K562 (cell line): Measurements from ENCODE around the gene NTN1. TPM values are rescaled to one million over a fixed set of nuclear protein-coding genes. Genes with fewer than 3 reads are reported as not detected.

Experiments used
- ATAC-seq: fragments of 200-7000 bp; cut with Tn5 transposase; 3 replicates; pipeline ENCODE4 v1.9.1; 2020; ENCODE audit warnings: moderate library complexity
- BruUV-seq: library from RNA; stranded (reverse); fragments of 400-500 nt; replicated peaks from 2 replicates; lab custom pipeline; 2021; lab: Mats Ljungman, UMichigan
- CTCF ChIA-PET: fragments of 300-600 bp; formaldehyde crosslinking; extraction: SDS; loops from one replicate; lab custom pipeline; 2021; ENCODE audit warnings: low intra/inter-chr PET ratio; lab: Yijun Ruan, JAX
- POLR2A ChIA-PET: fragments of 300-600, 350-650 bp; sonication (Branson Sonifier 250); formaldehyde crosslinking; extraction: SDS; loops from one replicate; lab custom pipeline; 2021; ENCODE audit warnings: antibody characterized with exemption, inconsistent platforms; lab: Yijun Ruan, JAX
- DNase-seq, 4 experiments: peaks; one replicate each; pipeline versions ENCODE4 v3.0.0 to v3.0.0-alpha.2; 2011 to 2018; ENCODE audit warnings: low spot score in 3 of 4, mixed read lengths in 3 of 4; ENCODE audit errors: extremely low read depth in 1 of 4
- FAIRE-seq: peaks from 2 replicates; lab custom pipeline; 2011; peaks lifted over from hg19 to GRCh38; lab: Jason Lieb, UNC
- H2AFZ ChIP-seq: 2 replicates; pipeline ENCODE4 v1.6.0; 2011; ENCODE audit warnings: low read depth, low read length, control low read depth, inconsistent platforms
- H3K27ac ChIP-seq: fragments of 200-600 bp; 3 replicates; pipeline ENCODE4 v1.8.0; 2011; ENCODE audit warnings: low read depth, mild to moderate bottlenecking, control low read depth, inconsistent platforms, low read length, moderate library complexity, mixed read lengths; ENCODE audit errors: extremely low read depth
- H3K27me3 ChIP-seq, 2 experiments: fragments of 300-600 bp in 1 of 2; 2 replicates in 1 of 2; 3 replicates in 1 of 2; pipeline versions ENCODE4 v1.6.0 to v1.8.0; 2011; ENCODE audit warnings: inconsistent platforms in 2 of 2, low read length in 2 of 2, mild to moderate bottlenecking in 1 of 2, mixed read lengths in 1 of 2, moderate library complexity in 1 of 2; ENCODE audit not compliant: control insufficient read depth in 2 of 2, insufficient read depth in 2 of 2
- H3K36me3 ChIP-seq: fragments of 300-600 bp; 3 replicates; pipeline ENCODE4 v1.8.0; 2011; ENCODE audit warnings: mild to moderate bottlenecking, low read length, inconsistent platforms; ENCODE audit not compliant: control insufficient read depth, insufficient read depth
- H3K4me1 ChIP-seq, 2 experiments: fragments of 200-600 bp in 1 of 2; replicated peaks in 1 of 2; 2 replicates in 1 of 2; 3 replicates in 1 of 2; pipeline versions ENCODE4 v1.5.1 to v1.8.0; 2011; ENCODE audit warnings: inconsistent platforms in 2 of 2, low read length in 2 of 2, mild to moderate bottlenecking in 1 of 2, mixed read lengths in 1 of 2, moderate library complexity in 1 of 2; ENCODE audit not compliant: control insufficient read depth in 2 of 2, insufficient read depth in 2 of 2
- H3K4me2 ChIP-seq: 2 replicates; pipeline ENCODE4 v1.6.1; 2011; ENCODE audit warnings: low read length, control low read depth, inconsistent platforms, mixed read lengths; ENCODE audit not compliant: insufficient read depth
- H3K4me3 ChIP-seq: fragments of 200-600 bp; sonication (generic), shearing (Covaris generic); 2 replicates; pipeline ENCODE4 v1.5.1; 2016; ENCODE audit warnings: control low read depth, inconsistent platforms
- H3K79me2 ChIP-seq: fragments of 200-600 bp; 3 replicates; pipeline ENCODE4 v1.8.0; 2011; ENCODE audit warnings: low read length, inconsistent platforms; ENCODE audit not compliant: control insufficient read depth, insufficient read depth
- H3K9ac ChIP-seq, 2 experiments: 2 replicates each; pipeline versions ENCODE4 v1.6.0 to v1.6.1; 2011; ENCODE audit warnings: low read depth in 2 of 2, low read length in 2 of 2, control low read depth in 1 of 2, inconsistent platforms in 1 of 2, mild to moderate bottlenecking in 1 of 2, mixed read lengths in 1 of 2; ENCODE audit not compliant: insufficient read depth in 1 of 2
- H3K9me1 ChIP-seq: one replicate; pipeline ENCODE4 v1.6.0; 2011; ENCODE audit warnings: inconsistent platforms, mild to moderate bottlenecking, low read length, moderate library complexity; ENCODE audit not compliant: control insufficient read depth, insufficient read depth
- H3K9me3 ChIP-seq: replicated peaks from 2 replicates; pipeline ENCODE4 v1.5.1; 2011; ENCODE audit warnings: low read depth, low read length, inconsistent platforms; ENCODE audit not compliant: control insufficient read depth, insufficient read depth
- H4K20me1 ChIP-seq: replicated peaks from 2 replicates; pipeline ENCODE4 v1.6.1; 2011; ENCODE audit warnings: low read length, inconsistent platforms, mixed read lengths; ENCODE audit not compliant: control insufficient read depth, insufficient read depth
- BHLHE40 ChIP-seq: IDR thresholded peaks from 2 replicates; pipeline ENCODE4 v1.6.1; 2011; ENCODE audit warnings: low read length, improper control_type of control experiment
- LCOR ChIP-seq: sonication (generic); formaldehyde crosslinking; IDR thresholded peaks from 2 replicates; pipeline ENCODE4 v1.8.0; 2022; ENCODE audit warnings: mild to moderate bottlenecking, missing genetic modification reagents
- MYC ChIP-seq, 2 experiments: fragments of 250-450 bp in 1 of 2; sonication (Bioruptor Pico) in 1 of 2; IDR thresholded peaks; 2 replicates each; pipeline versions ENCODE4 v1.5.1 to v1.6.1; 2012 to 2021; ENCODE audit warnings: low read depth in 2 of 2, borderline replicate concordance in 1 of 2, improper control_type of control experiment in 1 of 2, low read length in 1 of 2, mild to moderate bottlenecking in 1 of 2, moderate library complexity in 1 of 2
- NFIX ChIP-seq: fragments of 250-450 bp; sonication (Bioruptor Pico); IDR thresholded peaks from 2 replicates; pipeline ENCODE4 v1.4.0; 2020; ENCODE audit warnings: low read depth, mild to moderate bottlenecking, moderate library complexity
- YY1 ChIP-seq, 3 experiments: IDR thresholded peaks; 2 replicates each; pipeline ENCODE4 v1.6.1; 2011; ENCODE audit warnings: low read length in 2 of 3, mild to moderate bottlenecking in 2 of 3, moderate library complexity in 2 of 3, borderline replicate concordance in 1 of 3, control low read depth in 1 of 3, low read depth in 1 of 3; ENCODE audit not compliant: insufficient read depth in 3 of 3, insufficient replicate concordance in 2 of 3, control insufficient read depth in 1 of 3, insufficient read length in 1 of 3; ENCODE audit errors: extremely low read depth in 1 of 3
- ZNF316 ChIP-seq: fragments of 450-650 bp; IDR thresholded peaks from 2 replicates; pipeline ENCODE4 v1.6.1; 2016
- ZNF696 ChIP-seq: fragments of 250-450 bp; sonication (Bioruptor Pico); conservative IDR thresholded peaks from 2 replicates; pipeline ENCODE4 v1.4.0; 2020; ENCODE audit warnings: mild to moderate bottlenecking, moderate library complexity
- WGBS: fragments of 100-300 bp; shearing (Covaris generic); methylation state at CpG from one replicate; pipeline ENCODE4 v1.1.6; 2016; ENCODE audit warnings: low coverage, mixed read lengths; ENCODE audit not compliant: insufficient coverage; ENCODE audit errors: missing lambda C conversion rate; 5-methylcytosine and 5-hydroxymethylcytosine counted together
- in situ Hi-C: fragments of 300-500 bp; cut with MboI; formaldehyde crosslinking; loops from 4 replicates; pipeline ENCODE4 v1.15.0; 2018; ENCODE audit warnings: inconsistent platforms, mixed read lengths
- intact Hi-C: fragments of 100-400 bp; cut with micrococcal nuclease; formaldehyde crosslinking; loops from 2 replicates; pipeline ENCODE4 v1.14.2; 2022
- polyA plus RNA-seq, 8 experiments: library from polyadenylated mRNA; depleted of rRNA in 4 of 8; stranded (reverse) in 5 of 8; unstranded in 3 of 8; fragments of >200 nt; fragmentation: Nextera tagmentation in 2 of 8; fragmentation: Illumina TruSeq in 1 of 8; extraction: Ambion mirVana in 2 of 8; extraction: Trizol in 1 of 8; gene quantifications; 2 replicates each; pipeline versions ENCODE4 v1.2.1 to v1.2.3, GENCODE V29; 2011 to 2014; ENCODE audit warnings: inconsistent platforms in 1 of 8, missing spikeins in 1 of 8
- total RNA-seq, 7 experiments: library from RNA; depleted of rRNA in 6 of 7; stranded (reverse); fragments of >200 nt in 6 of 7; fragmentation: Illumina TruSeq in 2 of 7; extraction: Trizol in 2 of 7; gene quantifications; 2 replicates each; pipeline versions ENCODE4 v1.2.1 to v1.2.3, GENCODE V29; 2011 to 2021; ENCODE audit warnings: low replicate concordance in 1 of 7
- TF ChIP-seq, protein P1 (sequence below): fragments of 200-800 bp; sonication (Bioruptor generic); IDR thresholded peaks from 2 replicates; pipeline ENCODE4 v1.6.1; 2017; ENCODE audit warnings: missing genetic modification characterization, missing compliant biosample characterization
- TF ChIP-seq, protein P2 (sequence below): fragments of 450-650 bp; IDR thresholded peaks from 2 replicates; pipeline ENCODE4 v1.6.1; 2018; ENCODE audit not compliant: partially characterized antibody

NTN1 gene
- total and polyA plus RNA-seq, 9 of the 15 experiments (the other 6 are each of a cell fraction or from before 2014, with no cell fraction given), result 0.02 TPM; not detected in 8

DNA sequence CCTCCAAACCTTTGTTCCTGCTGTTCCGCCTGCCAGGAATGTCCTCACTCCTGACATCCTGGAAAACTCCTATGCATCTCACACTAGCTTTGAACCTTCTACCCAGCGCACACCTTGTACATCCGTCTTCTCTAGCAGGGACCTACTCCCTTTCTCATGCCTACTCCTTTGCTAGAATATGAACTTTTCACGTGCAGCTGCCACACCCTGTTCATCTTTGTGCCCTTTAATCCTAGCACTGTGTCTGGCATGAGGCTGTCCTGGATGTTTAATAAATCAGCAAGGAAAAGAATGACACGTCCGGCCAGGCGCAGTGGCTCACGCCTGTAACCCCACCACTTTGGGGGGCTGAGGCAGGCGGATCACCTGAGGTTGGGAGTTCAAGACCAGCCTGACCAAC, 111.0 kb downstream of the NTN1 start (continued):
- TF ChIP-seq MYC (IDR thresholded peaks at IDR 0.05; ENCODE audit: low read depth, low read length) (no peak), MYC (CRISPR knock-in tag; IDR thresholded peaks at IDR 0.05; ENCODE audit: borderline replicate concordance, low read depth) (no peak), ZNF696 (CRISPR knock-in tag) (no peak)

DNA sequence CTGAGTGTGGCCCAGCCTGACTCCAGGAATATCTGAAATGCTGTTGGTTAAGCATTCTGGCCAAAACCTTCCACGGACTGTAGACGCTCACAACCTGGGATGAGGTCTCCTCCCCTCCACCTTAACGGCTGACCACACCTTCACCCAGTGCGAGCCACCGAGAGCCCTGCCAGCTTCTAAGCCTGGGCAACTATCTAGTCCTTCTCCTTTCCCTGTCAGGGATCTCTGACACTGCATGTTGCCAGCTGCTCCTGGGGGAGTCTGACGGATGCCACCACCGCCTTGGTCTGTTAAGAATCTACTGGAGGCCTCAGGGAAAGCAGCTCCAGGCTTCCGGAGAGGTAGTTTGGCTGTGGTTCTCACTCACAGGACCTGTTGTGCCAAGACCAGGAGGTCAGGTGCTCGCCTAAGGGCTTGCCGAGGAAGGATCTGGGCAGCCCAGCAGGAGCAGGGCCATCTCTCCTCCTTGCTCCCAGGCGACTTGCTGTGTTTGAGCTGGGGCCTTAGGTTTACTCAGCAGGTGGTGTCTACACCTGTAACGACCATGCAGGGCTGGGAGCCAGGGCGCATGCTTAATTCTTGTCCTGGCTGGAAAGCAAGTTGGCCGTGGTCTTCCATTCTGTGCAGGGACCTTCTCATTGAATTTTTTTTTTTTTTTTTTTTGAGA, 111.8 kb downstream of the NTN1 start:
- 0% methylated on average over 14 of the region's 14 CpGs for WGBS
- DNase-seq (no peak), FAIRE-seq (no peak), ATAC-seq (no peak)
- intact Hi-C loops (no loop called here), in situ Hi-C loops (no loop called here)
- Histone ChIP-seq H2AFZ (no peak overlapping the region), H3K4me3 (no peak overlapping the region), H4K20me1 (no peaks in the 10 kb centered on the region), H3K9me1 (no peaks in the 10 kb centered on the region), H3K4me1 (no peaks in the 10 kb centered on the region), H3K4me2 (no peak overlapping the region), H3K27me3 (no peaks in the 10 kb centered on the region; a peak in 1 of 5 replicates), H3K9me3 (no peaks in the 10 kb centered on the region), H3K79me2 (no peaks in the 10 kb centered on the region), H3K36me3 (no peaks in the 10 kb centered on the region), H3K27ac (no peak overlapping the region), H3K9ac (no peak overlapping the region)
- no TSS peak for BruUV-seq
- TF ChIP-seq NFIX (CRISPR knock-in tag) (no peak), ZNF316 (no peak), LCOR (CRISPR knock-in tag) (no peak), YY1 (IDR thresholded peaks at IDR 0.05; ENCODE audit: borderline replicate concordance in 1 of 3, control insufficient read depth in 1 of 3, extremely low read depth in 1 of 3, insufficient read depth in 3 of 3, insufficient read length in 1 of 3, insufficient replicate concordance in 2 of 3, low read depth in 1 of 3, low read length in 2 of 3) (no peak), BHLHE40 (no peak)
- TF ChIP-seq, protein P1, sequence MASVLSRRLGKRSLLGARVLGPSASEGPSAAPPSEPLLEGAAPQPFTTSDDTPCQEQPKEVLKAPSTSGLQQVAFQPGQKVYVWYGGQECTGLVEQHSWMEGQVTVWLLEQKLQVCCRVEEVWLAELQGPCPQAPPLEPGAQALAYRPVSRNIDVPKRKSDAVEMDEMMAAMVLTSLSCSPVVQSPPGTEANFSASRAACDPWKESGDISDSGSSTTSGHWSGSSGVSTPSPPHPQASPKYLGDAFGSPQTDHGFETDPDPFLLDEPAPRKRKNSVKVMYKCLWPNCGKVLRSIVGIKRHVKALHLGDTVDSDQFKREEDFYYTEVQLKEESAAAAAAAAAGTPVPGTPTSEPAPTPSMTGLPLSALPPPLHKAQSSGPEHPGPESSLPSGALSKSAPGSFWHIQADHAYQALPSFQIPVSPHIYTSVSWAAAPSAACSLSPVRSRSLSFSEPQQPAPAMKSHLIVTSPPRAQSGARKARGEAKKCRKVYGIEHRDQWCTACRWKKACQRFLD (CRISPR knock-in tag), result no peak
- TF ChIP-seq, protein P2, sequence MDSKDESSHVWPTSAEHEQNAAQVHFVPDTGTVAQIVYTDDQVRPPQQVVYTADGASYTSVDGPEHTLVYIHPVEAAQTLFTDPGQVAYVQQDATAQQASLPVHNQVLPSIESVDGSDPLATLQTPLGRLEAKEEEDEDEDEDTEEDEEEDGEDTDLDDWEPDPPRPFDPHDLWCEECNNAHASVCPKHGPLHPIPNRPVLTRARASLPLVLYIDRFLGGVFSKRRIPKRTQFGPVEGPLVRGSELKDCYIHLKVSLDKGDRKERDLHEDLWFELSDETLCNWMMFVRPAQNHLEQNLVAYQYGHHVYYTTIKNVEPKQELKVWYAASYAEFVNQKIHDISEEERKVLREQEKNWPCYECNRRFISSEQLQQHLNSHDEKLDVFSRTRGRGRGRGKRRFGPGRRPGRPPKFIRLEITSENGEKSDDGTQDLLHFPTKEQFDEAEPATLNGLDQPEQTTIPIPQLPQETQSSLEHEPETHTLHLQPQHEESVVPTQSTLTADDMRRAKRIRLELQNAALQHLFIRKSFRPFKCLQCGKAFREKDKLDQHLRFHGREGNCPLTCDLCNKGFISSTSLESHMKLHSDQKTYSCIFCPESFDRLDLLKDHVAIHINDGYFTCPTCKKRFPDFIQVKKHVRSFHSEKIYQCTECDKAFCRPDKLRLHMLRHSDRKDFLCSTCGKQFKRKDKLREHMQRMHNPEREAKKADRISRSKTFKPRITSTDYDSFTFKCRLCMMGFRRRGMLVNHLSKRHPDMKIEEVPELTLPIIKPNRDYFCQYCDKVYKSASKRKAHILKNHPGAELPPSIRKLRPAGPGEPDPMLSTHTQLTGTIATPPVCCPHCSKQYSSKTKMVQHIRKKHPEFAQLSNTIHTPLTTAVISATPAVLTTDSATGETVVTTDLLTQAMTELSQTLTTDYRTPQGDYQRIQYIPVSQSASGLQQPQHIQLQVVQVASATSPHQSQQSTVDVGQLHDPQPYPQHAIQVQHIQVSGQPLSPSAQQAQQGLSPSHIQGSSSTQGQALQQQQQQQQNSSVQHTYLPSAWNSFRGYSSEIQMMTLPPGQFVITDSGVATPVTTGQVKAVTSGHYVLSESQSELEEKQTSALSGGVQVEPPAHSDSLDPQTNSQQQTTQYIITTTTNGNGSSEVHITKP, result no peak
- ChIA-PET CTCF (no interaction called here), POLR2A (no interaction called here)
